Fibroblast of lung (primary cell): ENCODE data around the gene UCK2.

Experiments used
- CTCF ChIP-seq, 2 donors: IDR thresholded peaks in 1 of 2; conservative IDR thresholded peaks in 1 of 2; 1 replicate in 1 of 2; 2 replicates in 1 of 2; pipeline ENCODE4 v1.5.1; 2011 to 2012; ENCODE audit warnings: low read length in 2 of 2, control low read depth in 1 of 2, inconsistent platforms in 1 of 2, low read depth in 1 of 2, mild to moderate bottlenecking in 1 of 2
- EZH2 ChIP-seq: IDR thresholded peaks from 2 replicates; pipeline ENCODE4 v1.5.1; 2012; ENCODE audit warnings: low read length, control low read depth, mild to moderate bottlenecking; ENCODE audit errors: missing control alignments

- TF ChIP-seq EZH2 (no peak), CTCF (conservative IDR thresholded peaks at IDR 0.05 in 1 of 2, IDR thresholded peaks at IDR 0.05 in 1 of 2; ENCODE audit: low read depth in 1 of 2, low read length in 2 of 2) (no peak)
Observed at GRCh38 chr1:165949335-165950130, 122.1 kb downstream of the UCK2 start.
